ENCODE measurements around the gene SIRPB2. TPM values are rescaled to one million over a fixed set of nuclear protein-coding genes. Genes with fewer than 3 reads are reported as not detected.

Gene SIRPB2
- total RNA-seq, 3 donors from 2014 or later, result 2.9 to 30.9 (median 4.3) TPM

DNA sequence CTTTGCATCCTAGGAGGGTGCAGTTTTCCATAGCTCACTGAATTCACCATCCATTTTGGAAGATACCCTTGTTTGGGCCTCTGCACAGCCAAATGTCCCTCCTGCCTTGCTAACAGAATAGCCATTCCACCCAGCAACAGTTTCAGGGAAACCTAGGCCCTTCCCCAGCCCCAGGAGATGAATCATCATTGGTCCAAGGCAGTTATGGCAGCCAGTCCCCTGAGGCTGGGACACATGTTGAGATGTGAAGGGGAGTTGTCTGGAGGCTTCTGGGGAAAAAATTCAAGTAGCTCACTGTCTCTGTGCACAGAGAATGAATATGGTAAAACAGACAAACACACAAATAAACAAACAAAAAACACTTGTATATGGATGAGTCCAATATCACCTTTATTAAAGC lies 17.4 kb upstream of the SIRPB2 start:
- Histone ChIP-seq H3K4me3 (no peak overlapping the region), H3K9me3 (no peaks in the 10 kb centered on the region), H3K4me1 (no peaks in the 10 kb centered on the region), H3K27me3 (peaks cover 0 to 5% of the 10 kb centered on the region in 2 donors), H3K27ac (no peak overlapping the region), H3K36me3 (no peaks in the 10 kb centered on the region)
- DNase-seq (ENCODE audit: low spot score in 2 of 2), result no peak
- intact Hi-C loops (cut with DNase I; ENCODE audit: low total_unique reads), result no loop called here
- no peak for TF ChIP-seq POLR2AphosphoS5 (IDR thresholded peaks at IDR 0.05)
- TF ChIP-seq POLR2A (IDR thresholded peaks at IDR 0.05), result no peak
- TF ChIP-seq, protein P1, sequence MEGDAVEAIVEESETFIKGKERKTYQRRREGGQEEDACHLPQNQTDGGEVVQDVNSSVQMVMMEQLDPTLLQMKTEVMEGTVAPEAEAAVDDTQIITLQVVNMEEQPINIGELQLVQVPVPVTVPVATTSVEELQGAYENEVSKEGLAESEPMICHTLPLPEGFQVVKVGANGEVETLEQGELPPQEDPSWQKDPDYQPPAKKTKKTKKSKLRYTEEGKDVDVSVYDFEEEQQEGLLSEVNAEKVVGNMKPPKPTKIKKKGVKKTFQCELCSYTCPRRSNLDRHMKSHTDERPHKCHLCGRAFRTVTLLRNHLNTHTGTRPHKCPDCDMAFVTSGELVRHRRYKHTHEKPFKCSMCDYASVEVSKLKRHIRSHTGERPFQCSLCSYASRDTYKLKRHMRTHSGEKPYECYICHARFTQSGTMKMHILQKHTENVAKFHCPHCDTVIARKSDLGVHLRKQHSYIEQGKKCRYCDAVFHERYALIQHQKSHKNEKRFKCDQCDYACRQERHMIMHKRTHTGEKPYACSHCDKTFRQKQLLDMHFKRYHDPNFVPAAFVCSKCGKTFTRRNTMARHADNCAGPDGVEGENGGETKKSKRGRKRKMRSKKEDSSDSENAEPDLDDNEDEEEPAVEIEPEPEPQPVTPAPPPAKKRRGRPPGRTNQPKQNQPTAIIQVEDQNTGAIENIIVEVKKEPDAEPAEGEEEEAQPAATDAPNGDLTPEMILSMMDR (IDR thresholded peaks at IDR 0.05), result no peak

DNA sequence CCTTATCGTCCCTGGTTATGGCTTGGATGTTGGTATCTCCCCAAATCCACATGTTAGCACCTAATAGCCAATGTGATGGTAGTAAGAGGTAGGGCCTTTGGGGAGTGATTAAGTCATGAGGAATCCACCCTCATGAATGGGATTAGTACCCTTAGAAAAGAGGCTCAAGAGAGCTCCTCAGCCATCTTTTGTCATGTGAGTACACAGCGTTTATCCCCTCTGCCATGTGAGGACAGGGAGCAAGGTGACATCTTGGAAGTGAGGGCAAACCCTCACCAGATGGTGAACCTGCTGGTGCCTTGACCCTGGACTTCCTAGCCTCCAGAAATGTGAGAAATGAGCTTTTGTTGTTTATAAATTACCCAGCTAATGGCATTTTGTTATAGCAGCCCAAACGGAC lies 16.1 kb upstream of the SIRPB2 start:
- H3K27me3 ChIP-seq, result peaks cover 0 to 5% of the 10 kb centered on the region in 2 donors
- H3K4me1 ChIP-seq, result no peaks in the 10 kb centered on the region
- DNase-seq (ENCODE audit: low spot score in 2 of 2), result no peak
- TF ChIP-seq, protein P1 (IDR thresholded peaks at IDR 0.05), result no peak
- no peak for TF ChIP-seq POLR2A (IDR thresholded peaks at IDR 0.05)
- no peak for TF ChIP-seq POLR2AphosphoS5 (IDR thresholded peaks at IDR 0.05)
- H3K9me3 ChIP-seq, result no peaks in the 10 kb centered on the region
- H3K27ac ChIP-seq, result no peak overlapping the region
- H3K4me3 ChIP-seq, result no peak overlapping the region
- intact Hi-C loops (cut with DNase I; ENCODE audit: low total_unique reads), result no loop called here
- no peaks in the 10 kb centered on the region for H3K36me3 ChIP-seq

DNA sequence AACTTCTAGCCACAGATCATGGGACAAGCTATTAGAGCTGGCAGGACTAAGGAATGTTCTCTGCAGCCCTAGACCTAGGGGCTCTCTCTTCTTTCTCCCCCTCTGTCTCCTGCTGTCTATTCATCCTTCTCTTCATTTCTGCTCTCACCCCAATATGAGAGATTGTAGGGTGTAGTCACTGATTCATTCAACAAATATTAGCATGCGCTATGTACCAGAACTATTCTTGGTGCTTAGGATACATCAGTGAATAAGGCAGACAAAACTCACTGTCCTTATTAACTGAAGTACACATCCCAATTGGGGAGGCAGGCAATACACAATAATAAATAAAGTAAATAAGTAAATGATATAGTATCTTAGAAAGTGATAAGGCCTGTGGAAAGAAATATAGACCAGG lies 14.7 kb upstream of the SIRPB2 start:
- H3K27ac ChIP-seq, result no peak overlapping the region
- TF ChIP-seq POLR2AphosphoS5 (IDR thresholded peaks at IDR 0.05) (no peak), POLR2A (IDR thresholded peaks at IDR 0.05) (no peak)
- TF ChIP-seq, protein P1 (IDR thresholded peaks at IDR 0.05), result no peak
- H3K36me3 ChIP-seq, result no peaks in the 10 kb centered on the region
- no peak overlapping the region for H3K4me3 ChIP-seq
- H3K4me1 ChIP-seq, result no peaks in the 10 kb centered on the region
- intact Hi-C loops (cut with DNase I; ENCODE audit: low total_unique reads), result no loop called here
- no peaks in the 10 kb centered on the region for H3K27me3 ChIP-seq
- DNase-seq (ENCODE audit: low spot score in 2 of 2), result no peak
- no peaks in the 10 kb centered on the region for H3K9me3 ChIP-seq

DNA sequence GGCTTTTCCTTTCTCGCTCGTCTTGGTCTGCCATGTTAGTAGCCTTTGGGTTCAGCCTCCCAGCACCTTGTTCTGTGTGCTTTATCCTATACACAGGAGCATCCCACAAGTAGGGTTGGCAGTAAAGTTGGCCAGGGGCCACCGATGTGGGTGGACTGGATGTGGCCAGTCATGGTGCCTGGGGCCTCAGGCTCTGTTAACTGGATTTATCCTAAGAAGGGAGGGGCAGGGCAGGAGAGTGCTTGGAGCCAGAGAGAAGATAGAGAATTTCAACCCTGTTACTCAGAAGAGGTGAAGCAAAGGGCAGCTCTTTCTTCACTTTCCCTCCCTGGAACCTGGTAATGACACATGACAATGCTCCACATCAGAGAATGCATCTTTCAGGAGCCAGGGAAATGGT lies 14.1 kb upstream of the SIRPB2 start:
- no peaks in the 10 kb centered on the region for H3K27me3 ChIP-seq
- DNase-seq (ENCODE audit: low spot score in 2 of 2), result no peak
- no peaks in the 10 kb centered on the region for H3K36me3 ChIP-seq
- H3K4me1 ChIP-seq, result no peaks in the 10 kb centered on the region
- H3K27ac ChIP-seq, result no peak overlapping the region
- intact Hi-C loops (cut with DNase I; ENCODE audit: low total_unique reads), result no loop called here
- TF ChIP-seq POLR2A (IDR thresholded peaks at IDR 0.05) (no peak), POLR2AphosphoS5 (IDR thresholded peaks at IDR 0.05) (no peak)
- TF ChIP-seq, protein P1 (IDR thresholded peaks at IDR 0.05), result no peak
- no peaks in the 10 kb centered on the region for H3K9me3 ChIP-seq
- no peak overlapping the region for H3K4me3 ChIP-seq

DNA sequence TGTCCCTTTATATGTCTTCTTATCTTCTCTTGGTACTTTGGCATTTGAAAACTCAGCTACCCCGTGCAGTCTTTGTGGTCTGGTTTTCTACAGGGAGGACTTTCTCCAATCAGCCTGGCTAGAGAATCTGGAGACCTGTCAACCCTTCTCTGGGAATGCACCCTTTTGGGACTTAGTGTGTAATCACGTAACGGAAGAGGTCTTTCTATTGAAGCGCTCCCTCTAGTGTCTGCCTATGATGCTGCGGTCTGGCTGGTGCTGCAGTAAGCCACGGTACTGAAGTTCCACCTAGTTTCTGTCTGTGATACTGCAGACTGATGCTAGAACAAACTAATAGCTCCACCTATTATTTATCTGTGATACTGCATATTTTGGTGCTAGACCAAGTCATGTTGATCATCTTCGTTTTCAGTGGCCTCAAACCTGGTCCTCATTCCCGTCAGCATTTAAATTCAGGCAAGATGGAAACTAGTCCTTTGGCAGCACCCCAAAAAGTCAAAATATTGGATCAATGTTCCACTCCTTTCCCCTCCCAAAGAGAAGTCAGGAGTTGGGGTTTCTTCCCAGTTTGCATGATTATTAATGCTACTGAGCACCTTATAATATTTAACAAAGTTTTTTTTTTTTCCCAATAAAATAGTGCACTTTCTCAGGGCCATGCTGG lies 12.5 kb upstream of the SIRPB2 start:
- TF ChIP-seq, protein P1 (IDR thresholded peaks at IDR 0.05), result peak; percentile 66 to 89 (median 82)
- TF ChIP-seq POLR2A (IDR thresholded peaks at IDR 0.05) (no peak), POLR2AphosphoS5 (IDR thresholded peaks at IDR 0.05) (peak in 1 of 3 donors; percentile 36)
- Histone ChIP-seq H3K9me3 (no peaks in the 10 kb centered on the region), H3K4me3 (no peak overlapping the region), H3K27ac (no peak overlapping the region), H3K27me3 (no peaks in the 10 kb centered on the region), H3K4me1 (no peaks in the 10 kb centered on the region), H3K36me3 (no peaks in the 10 kb centered on the region)
- peak in 1 of 2 donors; percentile 63 for DNase-seq (ENCODE audit: low spot score in 2 of 2)
- intact Hi-C loops (cut with DNase I; ENCODE audit: low total_unique reads), result no loop called here
